HK-2 (cell line): Measurements from ENCODE around the gene BCO2.
A peak's percentile ranks its signal among the peaks of the same experiment; 100 is the strongest.
"Not testable (repeated sequence)": the region's sequence is repeated elsewhere in the genome, so short reads cannot be mapped to it uniquely, and the experiment has no call there.

Source experiments
- DNase-seq: peaks from one replicate; pipeline ENCODE4 v3.0.0-alpha.2; 2018; ENCODE audit not compliant: unreplicated experiment

Gene BCO2

DNA sequence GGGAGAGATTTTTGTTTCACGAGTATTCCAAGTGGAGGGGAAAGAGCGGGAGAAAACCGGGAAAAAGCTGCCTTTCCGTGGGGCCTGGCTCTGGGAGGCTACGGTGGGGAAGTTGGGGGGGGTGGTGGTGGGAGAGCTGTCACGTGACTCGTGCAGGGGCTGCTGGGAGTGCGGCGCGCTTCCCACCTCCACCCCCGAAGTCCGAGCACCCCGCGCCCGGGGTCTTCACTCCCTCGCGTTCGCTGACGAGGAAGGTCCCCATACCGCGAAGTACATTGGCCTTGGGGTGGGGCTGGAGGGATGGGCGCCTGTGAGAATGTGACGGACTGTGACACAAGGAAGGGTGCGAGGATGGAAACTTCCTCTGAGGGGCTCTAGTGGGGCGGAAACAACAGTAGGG lies 8.2 kb upstream of the BCO2 start, which contains the start of gene TEX12:
Gene TEX12, plus strand, starts transcription at position 228 of the 400 bp plus-strand sequence. CDS start 1,897 bp downstream, outside the sequence.
- DNase-seq: no peak

DNA sequence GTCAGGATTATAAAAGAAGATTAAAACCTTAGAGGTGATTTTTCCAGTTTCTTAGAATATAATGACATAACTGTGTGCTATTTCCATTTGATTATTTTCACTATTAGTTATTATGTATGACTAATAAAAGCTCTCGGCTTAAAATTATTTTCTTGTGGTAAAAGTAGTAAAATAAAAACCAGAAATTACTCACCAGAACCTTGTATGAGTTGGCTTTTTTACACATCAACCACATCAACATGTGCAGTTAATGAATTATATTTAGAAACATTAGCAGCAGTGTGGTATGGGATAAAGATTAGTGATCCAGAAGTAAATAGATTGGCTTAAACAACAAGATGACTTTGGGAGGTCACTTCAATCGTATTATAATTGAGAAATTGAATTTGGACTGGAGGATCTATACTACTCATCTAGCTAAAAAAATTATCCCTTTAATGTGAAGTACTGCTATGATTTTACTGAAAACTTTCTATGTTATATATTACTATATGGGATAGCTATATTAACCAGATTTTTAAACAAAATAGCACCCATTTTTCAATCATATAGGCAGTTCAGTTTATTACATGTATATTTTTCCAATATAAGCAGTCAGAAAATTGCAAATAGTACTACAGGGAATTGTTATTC lies 2.8 kb upstream of the BCO2 start:
- DNase-seq: no peak

- no peak for DNase-seq
Measured at GRCh38 chr11:112173152-112173551, 2.2 kb upstream of the BCO2 start.

DNA sequence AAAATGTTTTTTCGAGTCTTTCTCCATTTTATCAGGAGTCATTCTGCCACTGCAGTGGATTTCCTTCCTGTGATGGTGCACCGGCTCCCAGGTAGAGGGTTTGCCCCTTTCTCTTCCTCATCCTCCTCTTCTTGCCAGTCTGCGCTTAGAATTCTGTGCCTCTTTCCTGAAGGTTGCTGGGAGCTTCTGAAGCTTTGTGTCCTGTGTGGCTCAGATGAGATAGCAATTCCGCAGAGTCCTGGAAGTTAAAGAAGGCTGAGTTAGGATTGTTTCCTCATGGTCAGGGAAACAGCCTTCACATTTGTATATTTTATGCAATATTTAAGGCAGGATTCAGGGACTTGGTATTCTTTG lies 264 bp downstream of the BCO2 start:
- DNase-seq: no peak

GRCh38 chr11:112176077-112176476 lies 765 bp downstream of the BCO2 start:
- no peak for DNase-seq

DNA sequence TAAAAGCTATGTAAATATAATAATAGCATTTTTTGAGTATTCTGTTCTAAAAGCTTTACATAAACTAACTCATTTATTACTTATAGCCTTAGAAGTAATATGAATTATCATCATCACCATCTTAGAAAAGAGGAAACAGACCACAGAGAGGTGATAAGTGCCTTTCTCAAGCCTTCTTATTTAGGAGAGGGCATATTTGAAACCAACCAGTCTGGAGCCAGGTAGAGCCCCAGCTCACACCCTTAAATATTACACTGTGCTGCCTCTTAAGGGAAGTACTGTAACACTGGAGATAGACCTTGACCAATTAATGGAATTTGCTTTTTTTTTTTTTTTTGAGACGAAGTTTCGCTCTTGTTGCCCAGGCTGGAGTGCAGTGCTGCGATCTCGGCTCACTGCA lies 2.3 kb downstream of the BCO2 start:
- DNase-seq: no peak

DNA sequence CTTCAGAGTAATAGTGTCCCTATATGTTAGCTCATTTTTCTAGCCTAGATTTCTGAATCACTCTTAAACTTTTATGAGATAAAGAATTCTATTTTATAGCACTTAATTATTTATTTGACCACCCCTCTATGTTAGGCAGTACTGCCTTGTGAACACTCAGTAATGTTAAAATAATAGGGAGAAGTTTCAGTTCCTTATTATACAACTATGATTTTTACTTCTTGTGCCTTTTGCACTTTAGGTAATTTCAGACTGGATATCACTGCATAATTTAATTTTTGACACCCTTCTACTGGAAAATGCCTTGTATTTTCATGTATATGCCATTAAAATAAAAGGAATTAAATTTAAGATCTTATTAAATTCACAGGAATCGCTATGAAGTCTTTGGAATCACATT lies 3.1 kb downstream of the BCO2 start:
- no peak for DNase-seq

DNA sequence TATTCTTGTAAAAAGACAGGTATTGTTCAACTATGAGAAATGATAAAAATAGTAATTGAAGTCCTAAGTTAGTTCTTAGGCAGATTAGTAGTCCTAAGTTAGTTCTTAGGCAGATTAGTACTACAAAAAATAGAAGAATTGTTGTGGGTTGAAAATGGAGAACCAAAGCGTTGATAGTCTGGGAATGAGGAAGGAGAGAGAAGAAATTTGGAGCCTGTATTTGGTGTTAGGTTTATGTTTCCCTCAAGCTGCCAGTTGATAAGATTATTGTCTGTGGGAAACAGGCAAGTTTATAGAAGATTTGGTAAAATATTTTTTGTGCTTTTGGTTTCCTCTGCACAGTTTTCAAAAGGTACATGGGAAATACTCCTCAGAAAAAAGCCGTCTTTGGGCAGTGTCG lies 3.6 kb downstream of the BCO2 start:
- no peak for DNase-seq

DNA sequence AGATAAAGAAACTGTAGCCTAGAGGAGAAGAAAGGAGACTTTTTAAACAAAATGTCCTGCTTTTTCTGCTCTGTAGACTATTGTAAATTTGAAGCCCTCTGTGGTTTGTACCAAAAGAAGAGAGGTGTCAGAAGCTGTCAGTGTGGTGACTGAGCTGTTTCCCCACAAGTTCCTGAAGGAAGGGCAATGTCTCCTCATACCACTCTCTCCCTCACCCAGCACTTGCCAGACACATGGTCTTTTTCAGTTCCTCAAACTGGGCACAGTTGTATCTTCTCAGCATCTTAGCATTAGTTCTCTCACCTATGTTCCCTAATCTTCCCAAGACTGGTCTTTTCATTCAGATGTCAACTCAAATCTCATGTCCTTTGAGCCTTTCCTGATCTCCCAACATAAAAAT lies 4.3 kb downstream of the BCO2 start:
- DNase-seq: no peak

GRCh38 chr11:112182867-112183266 lies 7.6 kb downstream of the BCO2 start:
- DNase-seq: no peak

DNA sequence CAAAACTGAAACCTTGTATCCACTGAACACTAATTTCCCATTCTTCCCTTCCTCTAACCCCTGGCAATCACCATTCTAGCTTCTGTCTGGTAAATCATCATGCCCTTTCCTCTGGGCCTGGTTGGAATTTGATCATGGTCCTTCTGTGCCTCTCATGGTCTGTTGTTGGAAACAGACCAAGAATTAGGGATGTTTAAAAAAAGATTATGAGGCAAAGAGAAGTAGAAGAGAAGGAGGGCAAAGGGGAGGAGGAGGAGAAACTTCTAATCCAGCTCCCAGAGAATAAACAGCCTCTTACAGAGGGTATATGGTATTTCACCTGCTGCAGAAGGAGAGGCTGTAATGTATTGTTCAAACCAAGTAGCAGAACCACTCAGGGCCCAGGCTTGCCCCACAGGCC lies 10.6 kb downstream of the BCO2 start:
- no peak for DNase-seq

DNA sequence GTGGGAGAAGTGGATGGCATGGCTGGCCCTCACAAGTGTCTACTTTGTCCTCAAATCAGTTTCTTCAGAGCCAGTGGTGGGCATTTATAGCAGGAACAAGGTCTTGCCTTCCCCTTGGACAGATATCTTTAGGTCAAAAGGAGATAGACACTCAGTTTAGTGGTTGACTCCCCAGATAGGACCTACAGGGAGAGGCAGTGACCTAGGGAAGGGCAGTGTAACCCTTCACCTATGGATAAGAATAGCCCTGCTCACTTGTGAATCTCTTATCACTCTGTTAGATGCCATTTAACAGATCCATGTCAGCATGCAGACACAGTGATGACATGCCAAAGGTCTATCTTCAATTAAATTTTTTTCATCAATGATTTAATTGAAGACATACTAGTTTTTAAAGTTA lies 11.0 kb downstream of the BCO2 start:
- no peak for DNase-seq

- DNase-seq: peak; percentile 27
Measured at GRCh38 chr11:112195113-112195512, 19.8 kb downstream of the BCO2 start.

DNA sequence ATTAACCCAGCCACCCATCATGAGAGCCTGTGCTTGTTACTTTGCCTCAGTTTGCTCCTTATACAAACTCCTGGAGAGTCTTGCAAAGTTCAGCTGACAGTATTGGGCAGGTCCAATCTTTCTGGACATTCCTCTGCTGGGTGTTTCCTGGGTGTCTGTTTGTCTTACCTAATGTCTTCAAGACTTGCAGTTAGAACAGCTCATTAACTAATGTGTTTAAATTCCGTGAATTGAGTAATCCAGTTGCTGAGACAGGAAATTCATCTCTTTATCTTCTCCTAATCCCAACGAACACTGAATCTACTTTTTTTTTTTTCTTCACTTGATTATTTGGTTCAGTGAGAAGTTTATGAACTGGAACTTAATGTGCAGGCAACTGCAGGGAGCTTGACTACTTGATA lies 20.6 kb downstream of the BCO2 start:
- DNase-seq: peak; percentile 6

GRCh38 chr11:112196519-112197087 lies 21.3 kb downstream of the BCO2 start:
- no peak for DNase-seq

- DNase-seq: not testable (repeated sequence)
Measured at GRCh38 chr11:112199101-112199500, 23.8 kb downstream of the BCO2 start.

DNA sequence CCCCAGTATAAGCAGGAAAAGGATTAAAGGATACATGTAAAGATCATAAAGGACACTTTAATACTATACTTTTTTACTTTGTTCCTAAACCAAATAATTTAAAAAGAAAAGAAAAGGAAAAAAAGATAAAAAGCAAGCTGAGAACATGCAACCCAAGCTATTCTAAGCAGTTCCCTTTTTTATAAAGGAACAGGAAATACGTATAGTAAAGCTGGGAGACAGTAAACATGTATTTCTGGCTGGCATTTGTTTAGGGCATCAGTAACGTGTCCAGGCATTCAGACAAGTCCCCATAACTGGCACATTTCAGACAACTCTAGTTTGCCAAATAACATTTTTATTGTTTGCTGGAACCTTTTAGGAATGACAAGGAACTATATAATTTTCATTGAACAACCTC lies 24.9 kb downstream of the BCO2 start:
- DNase-seq: no peak

DNA sequence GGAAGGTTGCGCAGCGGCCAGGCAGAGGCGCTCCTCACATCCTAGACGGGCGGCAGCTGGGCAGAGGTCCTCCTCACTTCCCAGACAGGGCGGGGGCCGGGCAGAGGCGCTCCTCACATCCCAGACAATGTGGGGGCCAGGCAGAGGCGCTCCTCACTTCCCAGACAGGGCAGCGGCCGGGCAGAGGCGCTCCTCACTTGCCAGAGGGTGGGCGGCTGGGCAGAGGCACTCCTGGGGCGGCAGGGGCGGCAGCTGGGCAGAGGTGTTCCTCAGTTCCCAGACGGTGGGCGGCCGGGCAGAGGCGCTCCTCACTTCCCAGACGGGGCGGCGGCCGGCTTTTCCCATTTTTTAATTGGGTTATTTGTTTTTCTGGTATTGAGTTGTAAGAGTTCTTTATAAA lies 30.8 kb downstream of the BCO2 start:
- no peak for DNase-seq

DNA sequence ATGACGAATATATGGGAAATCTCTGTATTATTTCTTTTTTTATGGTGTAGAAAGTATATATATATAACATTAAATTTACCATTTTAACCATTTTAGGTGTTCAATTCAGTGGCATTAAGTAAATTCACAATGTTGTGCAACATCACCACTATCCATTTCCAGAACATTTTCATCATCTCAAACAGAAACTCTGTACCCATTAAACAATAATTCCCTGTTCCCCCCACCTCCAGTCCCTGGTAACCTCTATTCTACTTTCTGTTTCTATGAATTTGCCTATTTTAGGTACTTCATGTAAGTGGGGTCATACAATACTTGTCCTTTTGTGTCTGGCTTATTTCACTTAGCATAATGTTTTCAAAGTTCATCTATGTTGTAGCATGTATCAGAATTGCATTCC lies 35.6 kb downstream of the BCO2 start:
- no peak for DNase-seq

DNA sequence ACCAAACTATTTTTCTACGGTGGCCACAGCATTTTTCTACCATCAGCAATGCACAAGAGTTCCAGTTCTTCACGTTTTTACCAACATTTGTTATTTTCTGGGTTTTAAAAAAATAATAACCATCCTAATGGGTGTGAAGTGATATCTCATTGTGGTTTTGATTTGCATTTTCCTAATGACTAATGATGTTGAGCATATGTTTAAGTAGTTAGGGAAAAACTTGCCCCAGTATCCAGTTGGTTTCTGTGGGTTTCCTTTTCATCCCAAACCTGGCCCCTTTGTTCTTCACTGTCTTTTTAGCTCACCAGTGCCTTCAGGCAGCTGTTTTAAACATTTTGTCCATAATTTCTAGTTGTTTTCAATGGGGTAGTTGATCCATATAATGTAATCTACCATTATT lies 36.2 kb downstream of the BCO2 start:
- DNase-seq: no peak

- DNase-seq: no peak
Measured at GRCh38 chr11:112212290-112212689, 37.0 kb downstream of the BCO2 start.

- no peak for DNase-seq
Measured at GRCh38 chr11:112212710-112213109, 37.4 kb downstream of the BCO2 start.

DNA sequence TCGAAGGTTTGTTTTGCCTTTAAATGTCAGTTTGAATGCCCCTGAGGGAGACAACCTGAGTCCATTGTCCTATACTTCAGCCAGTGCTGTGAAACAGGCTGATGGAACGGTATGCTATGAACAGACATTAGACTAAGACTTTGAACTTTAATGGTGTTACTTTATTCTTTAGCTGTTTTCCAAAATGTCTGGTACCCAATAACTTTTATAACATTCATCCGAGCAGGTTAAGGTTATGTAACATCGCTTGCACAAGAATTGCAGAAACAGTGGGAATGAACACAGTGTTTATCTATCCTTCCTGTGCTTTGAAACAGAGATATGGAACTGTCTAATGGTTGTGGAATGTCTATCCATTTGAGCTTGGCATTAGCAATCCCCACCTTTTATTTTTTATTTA lies 38.4 kb downstream of the BCO2 start:
- DNase-seq: no peak

DNA sequence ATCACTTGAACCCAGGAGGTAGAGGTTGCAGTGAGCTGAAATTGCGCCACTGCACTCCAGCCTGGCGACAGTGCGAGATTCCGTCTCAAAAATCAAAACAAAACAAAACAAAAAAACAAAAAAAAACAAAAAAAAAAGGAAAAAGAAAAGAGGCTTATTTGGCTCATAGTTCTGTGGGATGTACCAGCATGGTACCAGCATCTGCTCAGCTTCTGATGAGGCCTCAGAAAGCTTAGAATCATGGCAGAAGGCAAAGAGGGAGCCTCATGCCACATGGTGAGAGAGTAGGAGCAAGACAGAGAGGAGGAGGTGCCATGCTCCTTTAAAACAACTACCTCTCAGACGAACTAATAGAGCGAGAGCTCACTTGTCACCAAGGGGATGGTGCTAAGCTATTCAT lies 40.3 kb downstream of the BCO2 start:
- DNase-seq: no peak
